H9 (cell line): Measurements from ENCODE around the gene CA7. TPM values are rescaled to one million over a fixed set of nuclear protein-coding genes. Genes with fewer than 3 reads are reported as not detected.

Experiments
- DNase-seq: peaks from one replicate; pipeline ENCODE4 v3.0.0-alpha.2; 2017
- H2AFZ ChIP-seq: one replicate; pipeline ENCODE4 v1.6.1; 2013; ENCODE audit warnings: mild to moderate bottlenecking, low read length, control low read depth, moderate library complexity
- H2AK5ac ChIP-seq: 2 replicates; pipeline ENCODE4 v1.6.1; 2013; ENCODE audit warnings: low read length, control low read depth, mixed read lengths; ENCODE audit not compliant: insufficient read length
- H2BK120ac ChIP-seq: one replicate; pipeline ENCODE4 v1.6.1; 2013; ENCODE audit warnings: low read depth, mild to moderate bottlenecking, low read length, control low read depth, inconsistent platforms; ENCODE audit not compliant: poor library complexity, severe bottlenecking
- H2BK12ac ChIP-seq: 2 replicates; pipeline ENCODE4 v1.6.1; 2013; ENCODE audit warnings: low read length, control low read depth, mixed read lengths, low read depth; ENCODE audit not compliant: insufficient read length
- H2BK15ac ChIP-seq: 2 replicates; pipeline ENCODE4 v1.6.1; 2013; ENCODE audit warnings: low read depth, low read length, control low read depth
- H2BK20ac ChIP-seq: one replicate; pipeline ENCODE4 v1.6.1; 2013; ENCODE audit warnings: low read depth, mild to moderate bottlenecking, low read length, control low read depth, inconsistent platforms; ENCODE audit not compliant: poor library complexity, severe bottlenecking
- H2BK5ac ChIP-seq: 2 replicates; pipeline ENCODE4 v1.6.1; 2013; ENCODE audit warnings: low read length, control low read depth, mixed read lengths; ENCODE audit not compliant: insufficient read length
- H3K14ac ChIP-seq: 2 replicates; pipeline ENCODE4 v1.6.1; 2013; ENCODE audit warnings: low read length, control low read depth; ENCODE audit not compliant: insufficient read depth
- H3K18ac ChIP-seq: 2 replicates; pipeline ENCODE4 v1.6.1; 2013; ENCODE audit warnings: low read depth, mild to moderate bottlenecking, mixed read lengths, low read length, control low read depth; ENCODE audit not compliant: insufficient read length
- H3K23ac ChIP-seq: 2 replicates; pipeline ENCODE4 v1.6.1; 2013; ENCODE audit warnings: low read length, control low read depth, mixed read lengths, low read depth; ENCODE audit not compliant: insufficient read length
- H3K23me2 ChIP-seq: 2 replicates; pipeline ENCODE4 v1.6.1; 2013; ENCODE audit warnings: low read depth, mild to moderate bottlenecking, mixed read lengths, low read length, control low read depth; ENCODE audit not compliant: insufficient read length, poor library complexity, severe bottlenecking
- H3K27ac ChIP-seq: 2 replicates; pipeline ENCODE4 v1.5.1; 2013; ENCODE audit warnings: low read length, control low read depth, mixed read lengths, low read depth; ENCODE audit not compliant: insufficient read length
- H3K27me3 ChIP-seq: 2 replicates; pipeline ENCODE4 v1.6.1; 2013; ENCODE audit warnings: low read length, control low read depth, inconsistent platforms; ENCODE audit not compliant: insufficient read depth
- H3K4ac ChIP-seq: 2 replicates; pipeline ENCODE4 v1.6.1; 2013; ENCODE audit warnings: low read depth, mild to moderate bottlenecking, control low read depth, inconsistent platforms, low read length, moderate library complexity
- H3K4me1 ChIP-seq: 2 replicates; pipeline ENCODE4 v1.6.1; 2013; ENCODE audit warnings: low read length, control low read depth, inconsistent platforms; ENCODE audit not compliant: insufficient read depth
- H3K4me2 ChIP-seq: 2 replicates; pipeline ENCODE4 v1.6.1; 2013; ENCODE audit warnings: low read length, control low read depth, mixed read lengths; ENCODE audit not compliant: insufficient read length, insufficient read depth
- H3K56ac ChIP-seq: 2 replicates; pipeline ENCODE4 v1.6.1; 2013; ENCODE audit warnings: low read depth, mild to moderate bottlenecking, mixed read lengths, low read length, control low read depth; ENCODE audit not compliant: insufficient read length
- H3K79me1 ChIP-seq: 2 replicates; pipeline ENCODE4 v1.6.1; 2013; ENCODE audit warnings: low read depth, mild to moderate bottlenecking, moderate library complexity, low read length, control low read depth, inconsistent platforms; ENCODE audit not compliant: insufficient read depth, poor library complexity, severe bottlenecking
- H3K79me2 ChIP-seq: 2 replicates; pipeline ENCODE4 v1.6.1; 2013; ENCODE audit warnings: low read length, control low read depth, inconsistent platforms; ENCODE audit not compliant: insufficient read depth
- H3K9ac ChIP-seq: 2 replicates; pipeline ENCODE4 v1.6.1; 2013; ENCODE audit warnings: low read length, control low read depth, mixed read lengths; ENCODE audit not compliant: insufficient read length; ENCODE audit errors: extremely low read depth
- H3K9me3 ChIP-seq: one replicate; pipeline ENCODE4 v1.6.1; 2013; ENCODE audit warnings: low read depth, low read length, inconsistent platforms; ENCODE audit not compliant: control insufficient read depth
- H3T11ph ChIP-seq: one replicate; pipeline ENCODE4 v1.6.1; 2013; ENCODE audit warnings: mild to moderate bottlenecking, low read length, control low read depth, inconsistent platforms
- H4K20me1 ChIP-seq: one replicate; pipeline ENCODE4 v1.6.1; 2013; ENCODE audit not compliant: control insufficient read depth, insufficient read length, insufficient read depth
- H4K5ac ChIP-seq: 2 replicates; pipeline ENCODE4 v1.6.1; 2013; ENCODE audit warnings: low read depth, mild to moderate bottlenecking, mixed read lengths, low read length, control low read depth; ENCODE audit not compliant: insufficient read length
- H4K8ac ChIP-seq: replicated peaks from 2 replicates; pipeline ENCODE4 v1.6.1; 2013; ENCODE audit warnings: low read length, control low read depth, mixed read lengths, low read depth; ENCODE audit not compliant: insufficient read length
- H4K91ac ChIP-seq: 2 replicates; pipeline ENCODE4 v1.6.1; 2013; ENCODE audit warnings: low read depth, mild to moderate bottlenecking, moderate library complexity, mixed read lengths, low read length, control low read depth; ENCODE audit not compliant: insufficient read length
- H3K27ac Mint-ChIP-seq, 3 experiments: 2 replicates in 2 of 3; 3 replicates in 1 of 3; pipeline ENCODE4 v1.8.0; 2020 to 2021; ENCODE audit warnings: mixed read lengths in 3 of 3, mild to moderate bottlenecking in 1 of 3, moderate library complexity in 1 of 3
- H3K27me3 Mint-ChIP-seq: 2 replicates; pipeline ENCODE4 v1.8.0; 2021; ENCODE audit warnings: low read depth, mild to moderate bottlenecking, moderate library complexity, mixed read lengths
- H3K36me3 Mint-ChIP-seq, 3 experiments: 2 replicates in 2 of 3; 3 replicates in 1 of 3; pipeline ENCODE4 v1.8.0; 2020 to 2021; ENCODE audit warnings: low read depth in 3 of 3, mixed read lengths in 3 of 3; ENCODE audit not compliant: insufficient read depth in 1 of 3
- H3K4me1 Mint-ChIP-seq, 2 experiments: 2 replicates each; pipeline ENCODE4 v1.8.0; 2020; ENCODE audit warnings: mixed read lengths in 2 of 2
- H3K4me3 Mint-ChIP-seq, 2 experiments: 2 replicates in 1 of 2; 3 replicates in 1 of 2; pipeline ENCODE4 v1.8.0; 2020 to 2021; ENCODE audit warnings: mild to moderate bottlenecking in 2 of 2, mixed read lengths in 2 of 2, moderate library complexity in 1 of 2
- H3K9me3 Mint-ChIP-seq, 2 experiments: 2 replicates in 1 of 2; 3 replicates in 1 of 2; pipeline ENCODE4 v1.8.0; 2020; ENCODE audit warnings: mild to moderate bottlenecking in 2 of 2, mixed read lengths in 2 of 2, moderate library complexity in 1 of 2
- WGBS: extraction: QIAGEN DNeasy Blood & Tissue Kit; methylation state at CpG from one replicate; pipeline ENCODE4 v1.1.7; 2013; ENCODE audit warnings: missing lambda C conversion rate, low lambda C conversion rate, mixed read lengths; ENCODE audit not compliant: insufficient read length; ENCODE audit errors: extremely low coverage; 5-methylcytosine and 5-hydroxymethylcytosine counted together
- total RNA-seq: library from RNA; stranded (reverse); gene quantifications from 2 replicates; pipeline ENCODE4 v1.2.1, GENCODE V29; 2021
- TF ChIP-seq, protein P1 (sequence below): fragments of 200-600 bp; sonication (generic); conservative IDR thresholded peaks from 3 replicates; pipeline ENCODE4 v1.8.0; 2021; ENCODE audit warnings: antibody characterized with exemption, mild to moderate bottlenecking

Gene CA7
- total RNA-seq, 1 experiment from 2014 or later = 0.81 TPM

DNA sequence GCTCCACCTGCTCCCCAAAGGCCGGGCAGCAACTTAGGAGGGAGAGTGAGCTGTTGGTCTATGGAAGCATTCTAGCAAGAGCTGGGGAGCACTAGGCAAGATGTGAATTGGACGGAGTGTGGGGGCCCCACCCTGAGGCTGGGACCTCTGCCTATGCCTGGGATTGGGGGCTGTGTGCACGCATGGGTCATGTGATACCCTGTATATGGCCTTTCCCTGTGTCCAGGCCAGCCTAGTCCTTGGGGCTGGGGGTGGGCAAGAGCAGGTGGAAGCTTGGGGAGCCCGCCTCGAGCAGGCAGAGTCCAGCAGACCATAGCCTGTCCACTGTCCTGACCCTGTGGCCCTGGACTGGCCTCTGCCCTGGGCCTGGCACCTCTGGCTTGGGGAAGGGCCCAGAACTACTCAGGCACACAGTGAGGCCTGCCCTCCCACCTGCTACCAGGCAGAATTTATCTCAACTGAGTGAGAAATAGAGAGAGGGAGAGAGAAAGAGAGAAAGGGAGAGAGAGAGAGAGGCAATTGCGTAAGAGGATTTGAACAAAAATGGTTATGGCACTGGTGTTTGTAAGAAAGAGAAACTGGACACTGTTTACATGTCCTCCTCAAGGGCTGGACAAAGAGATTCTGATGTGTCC, 55.2 kb downstream of the CA7 start:
- H3K9me3 Mint-ChIP-seq = no peaks in the 10 kb centered on the region
- Histone ChIP-seq H3K27me3 (no peaks in the 10 kb centered on the region), H2AFZ (no peak overlapping the region), H3K23ac (no peak overlapping the region), H3T11ph (no peak overlapping the region), H3K4me1 (no peaks in the 10 kb centered on the region), H4K91ac (no peak overlapping the region), H4K20me1 (peaks cover 4% of the 10 kb centered on the region), H3K79me1 (no peaks in the 10 kb centered on the region), H2BK120ac (no peak overlapping the region), H2BK5ac (no peak overlapping the region), H3K9ac (no peak overlapping the region), H3K18ac (no peak overlapping the region), H3K56ac (no peak overlapping the region), H2BK20ac (no peak overlapping the region), H2BK15ac (no peak overlapping the region), H4K8ac (no peak overlapping the region), H2BK12ac (no peak overlapping the region), H2AK5ac (no peak overlapping the region), H3K4ac (no peak overlapping the region), H3K79me2 (no peaks in the 10 kb centered on the region), H3K23me2 (no peaks in the 10 kb centered on the region), H3K14ac (no peak overlapping the region), H3K9me3 (no peaks in the 10 kb centered on the region), H3K4me2 (no peak overlapping the region), H4K5ac (no peak overlapping the region), H3K27ac (no peak overlapping the region)
- WGBS = no CpG with 5 or more reads among the region's 6 CpGs
- H3K27ac Mint-ChIP-seq = peak overlapping the region in 1 of 3 experiments; percentile 45; a peak in 1 of 7 replicates
- no peak for DNase-seq
- H3K4me1 Mint-ChIP-seq = peaks cover 12 to 13% of the 10 kb centered on the region in 2 experiments
- TF ChIP-seq, protein P1, sequence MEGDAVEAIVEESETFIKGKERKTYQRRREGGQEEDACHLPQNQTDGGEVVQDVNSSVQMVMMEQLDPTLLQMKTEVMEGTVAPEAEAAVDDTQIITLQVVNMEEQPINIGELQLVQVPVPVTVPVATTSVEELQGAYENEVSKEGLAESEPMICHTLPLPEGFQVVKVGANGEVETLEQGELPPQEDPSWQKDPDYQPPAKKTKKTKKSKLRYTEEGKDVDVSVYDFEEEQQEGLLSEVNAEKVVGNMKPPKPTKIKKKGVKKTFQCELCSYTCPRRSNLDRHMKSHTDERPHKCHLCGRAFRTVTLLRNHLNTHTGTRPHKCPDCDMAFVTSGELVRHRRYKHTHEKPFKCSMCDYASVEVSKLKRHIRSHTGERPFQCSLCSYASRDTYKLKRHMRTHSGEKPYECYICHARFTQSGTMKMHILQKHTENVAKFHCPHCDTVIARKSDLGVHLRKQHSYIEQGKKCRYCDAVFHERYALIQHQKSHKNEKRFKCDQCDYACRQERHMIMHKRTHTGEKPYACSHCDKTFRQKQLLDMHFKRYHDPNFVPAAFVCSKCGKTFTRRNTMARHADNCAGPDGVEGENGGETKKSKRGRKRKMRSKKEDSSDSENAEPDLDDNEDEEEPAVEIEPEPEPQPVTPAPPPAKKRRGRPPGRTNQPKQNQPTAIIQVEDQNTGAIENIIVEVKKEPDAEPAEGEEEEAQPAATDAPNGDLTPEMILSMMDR = no peak
- no peaks in the 10 kb centered on the region for H3K36me3 Mint-ChIP-seq
- peaks cover 7% of the 10 kb centered on the region for H3K27me3 Mint-ChIP-seq
- H3K4me3 Mint-ChIP-seq = no peak overlapping the region
